Measurements from ENCODE around the gene FCN2.

GRCh38 chr9:134855900-134856377, 24.7 kb upstream of the FCN2 start:
- TF ChIP-seq CTCF (conservative IDR thresholded peaks at IDR 0.05; ENCODE audit: low read length) (no peak), EZH2phosphoT487 (IDR thresholded peaks at IDR 0.05; ENCODE audit: borderline replicate concordance, low read depth, low read length) (no peak)

All from OCI-LY7 (cell line).